ENCODE measurements around the gene MTCP1. TPM values are rescaled to one million over a fixed set of nuclear protein-coding genes. Genes with fewer than 3 reads are reported as not detected.

The MTCP1 gene
- total and polyA plus RNA-seq, 9 of the 15 experiments (the other 6 are each of a cell fraction or from before 2014, with no cell fraction given): 12.7 to 28.0 (median 22.9) TPM

DNA sequence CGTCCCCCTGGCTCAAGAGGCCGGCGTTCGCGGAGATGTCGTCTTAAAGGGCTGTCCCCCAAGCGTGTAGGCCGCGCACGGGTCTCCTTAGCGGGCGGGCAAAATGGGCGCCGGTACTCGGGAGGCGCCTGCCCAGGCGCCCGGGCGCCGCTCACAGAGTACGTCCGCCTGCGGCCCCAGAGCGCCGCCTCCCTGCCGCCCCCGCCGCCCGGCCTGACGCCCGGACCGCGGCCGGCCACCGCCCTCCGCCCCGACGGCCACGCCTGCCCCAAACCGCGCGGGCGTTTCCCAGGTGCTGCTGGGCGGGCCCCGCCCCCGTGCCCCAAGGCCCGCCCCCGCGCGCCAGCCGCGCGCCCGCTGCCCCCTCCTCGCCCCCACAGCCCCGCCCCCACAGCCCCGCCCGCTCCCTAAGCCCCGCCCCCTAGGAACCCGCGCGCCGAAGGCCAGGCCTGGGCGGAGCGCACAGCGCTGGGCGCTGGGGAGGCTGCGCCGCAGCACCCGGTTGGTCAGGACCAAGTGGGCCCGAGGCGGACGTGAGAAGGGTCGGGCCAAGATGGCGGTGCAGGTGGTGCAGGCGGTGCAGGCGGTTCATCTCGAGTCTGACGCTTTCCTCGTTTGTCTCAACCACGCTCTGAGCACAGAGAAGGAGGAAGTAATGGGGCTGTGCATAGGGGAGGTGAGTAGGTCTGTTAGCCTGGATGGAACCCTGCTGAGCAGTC is at the start of gene MTCP1, which contains the start of the genes BRCC3 and CMC4 (continued):
- TF ChIP-seq, protein P1, sequence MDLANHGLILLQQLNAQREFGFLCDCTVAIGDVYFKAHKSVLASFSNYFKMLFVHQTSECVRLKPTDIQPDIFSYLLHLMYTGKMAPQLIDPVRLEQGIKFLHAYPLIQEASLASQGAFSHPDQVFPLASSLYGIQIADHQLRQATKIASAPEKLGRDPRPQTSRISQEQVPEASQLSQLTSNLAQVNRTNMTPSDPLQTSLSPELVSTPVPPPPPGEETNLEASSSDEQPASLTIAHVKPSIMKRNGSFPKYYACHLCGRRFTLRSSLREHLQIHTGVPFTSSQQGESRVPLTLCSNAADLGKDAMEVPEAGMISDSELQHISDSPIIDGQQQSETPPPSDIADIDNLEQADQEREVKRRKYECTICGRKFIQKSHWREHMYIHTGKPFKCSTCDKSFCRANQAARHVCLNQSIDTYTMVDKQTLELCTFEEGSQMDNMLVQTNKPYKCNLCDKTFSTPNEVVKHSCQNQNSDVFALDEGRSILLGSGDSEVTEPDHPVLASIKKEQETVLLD (IDR thresholded peaks at IDR 0.05): no peak
- TF ChIP-seq HMGN3 (IDR thresholded peaks at IDR 0.05; ENCODE audit: borderline replicate concordance, extremely low read depth, insufficient read length, low read depth, low read length): peak; percentile 77
- no peak for TF ChIP-seq SMARCA4 (IDR thresholded peaks at IDR 0.05)
- TF ChIP-seq TOE1 (IDR thresholded peaks at IDR 0.05; ENCODE audit: borderline replicate concordance): no peak
- no peak for TF ChIP-seq TOE1 (CRISPR knock-in tag; IDR thresholded peaks at IDR 0.05; ENCODE audit: borderline replicate concordance, low read depth)
- peak; percentile 44 for TF ChIP-seq POLR2AphosphoS5 (IDR thresholded peaks at IDR 0.05; ENCODE audit: control insufficient read depth, insufficient read depth, low read depth, low read length)
- TF ChIP-seq BACH1 (tag; IDR thresholded peaks at IDR 0.05): no peak
- peak; percentile 68 for TF ChIP-seq ELF1 (tag; IDR thresholded peaks at IDR 0.05)
- TF ChIP-seq RNF2 (IDR thresholded peaks at IDR 0.05): no peak
- TF ChIP-seq ZNF507 (tag; conservative IDR thresholded peaks at IDR 0.05): no peak
- TF ChIP-seq, protein P2, sequence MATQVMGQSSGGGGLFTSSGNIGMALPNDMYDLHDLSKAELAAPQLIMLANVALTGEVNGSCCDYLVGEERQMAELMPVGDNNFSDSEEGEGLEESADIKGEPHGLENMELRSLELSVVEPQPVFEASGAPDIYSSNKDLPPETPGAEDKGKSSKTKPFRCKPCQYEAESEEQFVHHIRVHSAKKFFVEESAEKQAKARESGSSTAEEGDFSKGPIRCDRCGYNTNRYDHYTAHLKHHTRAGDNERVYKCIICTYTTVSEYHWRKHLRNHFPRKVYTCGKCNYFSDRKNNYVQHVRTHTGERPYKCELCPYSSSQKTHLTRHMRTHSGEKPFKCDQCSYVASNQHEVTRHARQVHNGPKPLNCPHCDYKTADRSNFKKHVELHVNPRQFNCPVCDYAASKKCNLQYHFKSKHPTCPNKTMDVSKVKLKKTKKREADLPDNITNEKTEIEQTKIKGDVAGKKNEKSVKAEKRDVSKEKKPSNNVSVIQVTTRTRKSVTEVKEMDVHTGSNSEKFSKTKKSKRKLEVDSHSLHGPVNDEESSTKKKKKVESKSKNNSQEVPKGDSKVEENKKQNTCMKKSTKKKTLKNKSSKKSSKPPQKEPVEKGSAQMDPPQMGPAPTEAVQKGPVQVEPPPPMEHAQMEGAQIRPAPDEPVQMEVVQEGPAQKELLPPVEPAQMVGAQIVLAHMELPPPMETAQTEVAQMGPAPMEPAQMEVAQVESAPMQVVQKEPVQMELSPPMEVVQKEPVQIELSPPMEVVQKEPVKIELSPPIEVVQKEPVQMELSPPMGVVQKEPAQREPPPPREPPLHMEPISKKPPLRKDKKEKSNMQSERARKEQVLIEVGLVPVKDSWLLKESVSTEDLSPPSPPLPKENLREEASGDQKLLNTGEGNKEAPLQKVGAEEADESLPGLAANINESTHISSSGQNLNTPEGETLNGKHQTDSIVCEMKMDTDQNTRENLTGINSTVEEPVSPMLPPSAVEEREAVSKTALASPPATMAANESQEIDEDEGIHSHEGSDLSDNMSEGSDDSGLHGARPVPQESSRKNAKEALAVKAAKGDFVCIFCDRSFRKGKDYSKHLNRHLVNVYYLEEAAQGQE (IDR thresholded peaks at IDR 0.05; ENCODE audit: borderline replicate concordance): no peak
- TF ChIP-seq, protein P2 (CRISPR knock-in tag; IDR thresholded peaks at IDR 0.05; ENCODE audit: low read depth): 0 out of 2 replicates have a peak, but pooled peaks have one; percentile 15
- no peak for TF ChIP-seq KDM1A (IDR thresholded peaks at IDR 0.05)
- peak; percentile 81 for TF ChIP-seq NFRKB (IDR thresholded peaks at IDR 0.05; ENCODE audit: low read depth)
- no peak for TF ChIP-seq ZNF146 (CRISPR knock-in tag; IDR thresholded peaks at IDR 0.05; ENCODE audit: unreplicated experiment)
- TF ChIP-seq CTBP1 (IDR thresholded peaks at IDR 0.05; ENCODE audit: borderline replicate concordance): peak; percentile 75
- peak; percentile 60 for TF ChIP-seq TBP (optimal IDR thresholded peaks at IDR 0.05; ENCODE audit: low read depth, low read length)
- no peak for TF ChIP-seq RFX5 (IDR thresholded peaks at IDR 0.05; ENCODE audit: low read depth, low read length)
- TF ChIP-seq TCF3 (CRISPR knock-in tag; IDR thresholded peaks at IDR 0.05): no peak
